ENCODE results near the gene TBC1D17. TPM values are rescaled to one million over a fixed set of nuclear protein-coding genes. Genes with fewer than 3 reads are reported as not detected.

The TBC1D17 gene
- total RNA-seq, 4 donors from 2014 or later, result 15.6 to 24.9 (median 22.3) TPM

DNA sequence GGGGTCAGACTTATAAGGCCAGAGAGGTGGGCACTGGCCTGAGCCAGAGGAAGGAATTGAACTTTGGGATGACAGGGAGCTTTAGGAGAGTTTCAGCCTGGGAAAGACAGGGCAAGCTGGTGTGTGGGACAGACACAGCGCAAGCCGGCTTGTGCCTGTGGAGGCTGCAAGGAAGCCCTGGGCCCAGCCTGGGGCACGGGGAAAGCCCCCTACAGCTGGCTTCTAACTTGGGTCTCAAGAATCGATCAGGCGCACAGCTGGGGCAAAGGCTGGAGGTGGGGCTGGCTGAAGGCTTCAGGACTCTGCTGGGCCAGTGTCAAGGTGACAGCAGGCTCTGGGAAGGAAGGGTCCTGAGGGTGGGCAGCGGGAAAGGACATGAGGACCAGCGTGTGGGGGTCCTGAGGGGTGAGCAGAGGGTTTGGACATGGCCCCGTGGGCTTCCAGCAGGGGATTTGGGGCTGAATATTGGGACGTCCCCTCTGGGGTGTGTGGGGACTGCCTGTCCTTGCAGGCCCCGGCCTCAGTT is 23.6 kb upstream of the TBC1D17 start:
- ATAC-seq (ENCODE audit: low FRiP score), result no peak
- TF ChIP-seq, protein P1, sequence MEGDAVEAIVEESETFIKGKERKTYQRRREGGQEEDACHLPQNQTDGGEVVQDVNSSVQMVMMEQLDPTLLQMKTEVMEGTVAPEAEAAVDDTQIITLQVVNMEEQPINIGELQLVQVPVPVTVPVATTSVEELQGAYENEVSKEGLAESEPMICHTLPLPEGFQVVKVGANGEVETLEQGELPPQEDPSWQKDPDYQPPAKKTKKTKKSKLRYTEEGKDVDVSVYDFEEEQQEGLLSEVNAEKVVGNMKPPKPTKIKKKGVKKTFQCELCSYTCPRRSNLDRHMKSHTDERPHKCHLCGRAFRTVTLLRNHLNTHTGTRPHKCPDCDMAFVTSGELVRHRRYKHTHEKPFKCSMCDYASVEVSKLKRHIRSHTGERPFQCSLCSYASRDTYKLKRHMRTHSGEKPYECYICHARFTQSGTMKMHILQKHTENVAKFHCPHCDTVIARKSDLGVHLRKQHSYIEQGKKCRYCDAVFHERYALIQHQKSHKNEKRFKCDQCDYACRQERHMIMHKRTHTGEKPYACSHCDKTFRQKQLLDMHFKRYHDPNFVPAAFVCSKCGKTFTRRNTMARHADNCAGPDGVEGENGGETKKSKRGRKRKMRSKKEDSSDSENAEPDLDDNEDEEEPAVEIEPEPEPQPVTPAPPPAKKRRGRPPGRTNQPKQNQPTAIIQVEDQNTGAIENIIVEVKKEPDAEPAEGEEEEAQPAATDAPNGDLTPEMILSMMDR (IDR thresholded peaks at IDR 0.05), result no peak
- no peak for DNase-seq (ENCODE audit: low spot score)

DNA sequence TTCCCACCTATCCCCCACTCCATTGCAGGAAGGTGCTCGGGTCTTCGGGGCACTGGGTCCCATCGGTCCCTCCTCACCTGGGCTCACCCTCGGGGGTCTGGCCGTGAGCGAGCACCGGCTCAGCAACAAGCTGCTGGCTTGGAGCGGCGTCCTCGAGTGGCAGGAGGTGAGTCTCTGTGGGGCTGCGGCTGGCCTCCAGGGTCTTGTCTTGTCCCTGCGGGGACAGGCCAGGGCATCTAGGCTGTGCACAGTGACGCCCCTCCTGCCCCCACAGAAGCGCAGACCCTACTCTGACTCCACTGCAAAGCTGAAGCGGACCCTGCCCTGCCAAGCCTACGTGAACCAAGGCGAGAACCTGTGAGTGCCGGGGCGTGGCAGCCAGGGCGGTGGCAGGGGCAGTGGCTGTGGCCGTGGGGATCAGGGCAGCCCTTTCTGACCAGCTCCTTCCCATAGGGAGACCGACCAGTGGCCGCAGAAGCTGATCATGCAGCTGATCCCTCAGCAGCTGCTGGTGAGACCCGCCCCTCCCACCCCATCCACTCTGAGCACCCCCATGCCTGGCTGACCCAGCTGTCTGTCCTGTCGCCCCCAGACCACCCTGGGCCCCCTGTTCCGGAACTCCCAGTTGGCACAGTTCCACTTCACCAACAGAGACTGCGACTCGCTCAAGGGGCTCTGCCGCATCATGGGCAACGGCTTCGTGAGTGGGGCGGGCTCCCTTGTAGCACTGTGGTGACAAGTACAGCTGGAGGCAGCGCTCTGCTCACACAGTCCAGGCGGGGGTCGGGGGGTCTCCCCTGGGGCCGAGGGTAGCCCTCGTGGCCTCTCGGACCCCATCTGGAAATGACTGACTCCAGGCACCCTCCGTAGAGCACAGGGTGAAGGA is 22.9 kb upstream of the TBC1D17 start:
- ATAC-seq (ENCODE audit: low FRiP score) (no peak), DNase-seq (ENCODE audit: low spot score) (no peak)
- TF ChIP-seq, protein P1 (IDR thresholded peaks at IDR 0.05), result no peak

DNA sequence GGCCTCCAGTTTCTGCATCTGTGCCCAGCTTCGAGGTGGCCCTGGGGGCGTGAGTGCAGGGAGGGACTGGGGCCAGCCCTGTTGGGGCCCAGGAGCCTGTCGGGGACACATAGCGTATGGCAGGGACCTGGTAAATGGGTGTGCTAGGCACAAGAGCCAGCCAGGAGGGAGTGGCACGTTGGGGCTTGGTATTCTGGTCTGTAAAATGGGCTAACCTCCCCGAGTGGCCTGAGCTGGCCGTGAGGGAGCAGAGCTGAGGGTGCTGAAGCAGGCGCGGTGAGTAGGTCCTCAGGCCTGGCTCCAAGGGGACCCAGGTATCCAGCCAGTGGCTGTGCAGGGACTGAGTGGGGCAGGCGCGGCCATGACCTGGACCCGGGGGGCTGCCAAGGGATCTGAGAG is 22.2 kb upstream of the TBC1D17 start:
- TF ChIP-seq, protein P1 (IDR thresholded peaks at IDR 0.05), result no peak
- DNase-seq (ENCODE audit: low spot score), result no peak
- ATAC-seq (ENCODE audit: low FRiP score), result no peak

DNA sequence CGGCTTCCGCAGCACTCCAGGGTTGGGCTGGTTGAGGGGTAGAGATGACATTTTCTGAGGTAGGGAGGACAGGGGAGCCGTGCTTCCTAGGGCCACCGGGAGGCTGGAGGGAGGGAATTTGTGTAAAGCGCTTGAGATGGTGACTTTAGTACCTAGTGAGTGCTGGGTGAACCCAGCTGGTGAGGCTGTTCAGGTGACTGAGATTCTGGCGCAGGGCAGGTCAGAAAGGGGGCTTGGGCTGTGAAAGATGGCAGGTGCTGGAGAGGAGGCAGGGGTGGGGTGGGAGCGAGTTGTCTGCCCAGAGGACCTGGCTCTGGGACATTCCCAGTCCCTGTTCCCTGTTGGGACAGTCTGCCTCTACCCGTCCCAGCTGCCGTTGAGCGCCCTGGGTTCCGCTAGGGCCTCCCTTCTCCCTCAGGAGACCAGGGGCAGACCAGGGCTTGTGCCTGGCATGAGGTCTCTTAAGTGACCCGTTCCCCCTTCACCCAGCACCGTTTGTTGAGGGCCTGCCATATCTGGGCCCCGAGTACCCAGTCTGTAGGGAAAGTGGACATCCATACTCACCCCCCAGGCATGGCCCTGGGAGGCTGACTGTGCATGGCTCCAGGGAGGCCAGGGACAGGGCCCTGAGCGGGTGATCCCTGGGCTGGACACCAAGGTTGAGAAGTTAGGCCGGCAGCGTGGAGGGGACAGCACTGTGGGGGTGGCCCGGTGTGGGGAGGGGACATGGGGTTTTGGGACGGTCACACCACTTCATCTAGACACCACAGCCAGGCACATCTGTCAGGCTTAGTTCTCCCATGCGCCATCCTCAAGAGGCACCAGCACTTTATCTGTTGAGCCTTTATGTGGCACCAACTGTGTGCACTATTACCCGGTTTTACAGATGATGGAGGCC is 21.6 kb upstream of the TBC1D17 start:
- TF ChIP-seq, protein P1 (IDR thresholded peaks at IDR 0.05), result no peak
- ATAC-seq (ENCODE audit: low FRiP score) (no peak), DNase-seq (ENCODE audit: low spot score) (no peak)

DNA sequence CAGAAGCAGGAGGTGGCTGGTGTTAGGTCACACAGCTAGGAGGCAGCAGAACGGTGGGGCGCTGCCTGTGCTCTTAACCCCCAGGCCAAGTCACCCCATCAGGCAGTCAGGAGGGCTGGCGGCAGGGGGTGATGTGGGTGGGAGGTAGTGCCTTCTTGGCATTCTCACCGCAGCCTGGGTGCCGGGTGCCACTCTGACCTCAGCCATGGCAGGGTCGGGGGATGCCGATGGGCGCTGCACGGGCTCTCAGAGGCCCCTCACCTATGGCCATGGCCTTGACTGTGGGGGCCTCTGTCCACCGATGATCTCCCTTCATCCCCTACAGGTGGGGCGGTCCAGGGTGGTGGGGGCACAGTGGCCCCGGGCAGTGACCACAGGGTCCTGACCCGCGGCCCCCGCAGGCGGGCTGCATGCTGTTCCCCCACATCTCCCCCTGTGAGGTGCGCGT is 20.9 kb upstream of the TBC1D17 start:
- TF ChIP-seq, protein P1 (IDR thresholded peaks at IDR 0.05), result no peak
- DNase-seq (ENCODE audit: low spot score), result no peak
- no peak for ATAC-seq (ENCODE audit: low FRiP score)

DNA sequence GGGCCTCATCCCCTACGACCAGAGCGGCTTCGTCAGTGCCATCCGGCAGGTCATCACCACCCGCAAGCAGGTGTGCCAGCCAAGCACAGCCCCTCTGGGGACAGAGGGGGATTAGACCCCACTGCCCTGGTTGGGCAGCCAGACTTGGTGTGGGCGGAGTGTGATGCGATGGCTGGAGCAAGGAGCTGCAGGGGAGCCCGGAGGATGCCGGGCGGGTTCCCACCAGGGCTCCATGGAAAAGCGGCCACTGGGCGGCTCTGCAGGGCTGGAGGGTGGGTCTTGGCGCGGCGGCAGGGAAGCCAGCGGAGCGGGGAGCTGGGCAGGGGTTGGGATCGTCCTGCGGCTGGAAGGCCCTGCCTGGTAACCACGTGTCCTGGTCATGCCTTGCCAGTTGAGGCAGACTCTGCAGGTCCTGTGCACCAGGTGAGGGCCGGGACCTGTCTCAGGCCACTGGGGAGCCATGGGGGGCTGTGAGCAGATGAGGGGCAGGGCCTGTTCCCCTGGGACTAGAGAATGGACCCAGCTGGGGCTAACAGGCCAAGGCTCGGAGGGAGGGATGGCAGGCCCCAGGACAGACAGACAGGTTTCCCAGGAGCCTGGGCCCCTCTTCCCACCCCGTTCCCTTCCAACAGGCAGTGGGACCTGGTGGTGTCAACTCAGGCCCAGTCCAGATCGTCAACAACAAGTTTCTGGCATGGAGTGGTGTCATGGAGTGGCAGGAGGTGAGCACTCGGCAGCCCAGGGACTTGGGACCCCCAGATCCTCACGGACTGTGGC is 20.3 kb upstream of the TBC1D17 start:
- no peak for ATAC-seq (ENCODE audit: low FRiP score)
- TF ChIP-seq, protein P1 (IDR thresholded peaks at IDR 0.05), result no peak
- DNase-seq (ENCODE audit: low spot score), result no peak
